Lower leg skin (tissue), 4 donors: ENCODE results near the gene MIF4GD. TPM values are rescaled to one million over a fixed set of nuclear protein-coding genes. Genes with fewer than 3 reads are reported as not detected.
A peak's percentile ranks its signal among the peaks of the same experiment; 100 is the strongest.

ENCODE experiments used
- DNase-seq, 2 donors: peaks; one replicate each; pipeline ENCODE4 v3.0.0-alpha.2; 2019; ENCODE audit warnings: low spot score in 2 of 2
- H3K4me3 ChIP-seq: fragments of 200-600 bp; sonication (generic); 2 replicates; pipeline ENCODE4 v1.5.1; 2017; ENCODE audit warnings: mild to moderate bottlenecking, low read depth; ENCODE audit not compliant: poor library complexity, severe bottlenecking
- CTCF ChIP-seq, 3 donors: fragments of 450-650 bp; IDR thresholded peaks; one replicate each; pipeline ENCODE4 v1.5.1; 2016; ENCODE audit warnings: antibody characterized with exemption in 3 of 3, mild to moderate bottlenecking in 3 of 3, moderate library complexity in 2 of 3
- POLR2A ChIP-seq, 2 donors: fragments of 450-650 bp; IDR thresholded peaks; one replicate each; pipeline ENCODE4 v1.6.1; 2016 to 2017; ENCODE audit warnings: antibody characterized with exemption in 2 of 2, mild to moderate bottlenecking in 1 of 2, moderate library complexity in 1 of 2
- WGBS, 2 donors: methylation state at CpG; one replicate each; pipeline ENCODE4 v1.1.5; 2018; 5-methylcytosine and 5-hydroxymethylcytosine counted together
- intact Hi-C: fragments of 100-400 bp; cut with DNase I; formaldehyde crosslinking; loops from one replicate; pipeline ENCODE4 v1.15.0; 2023; ENCODE audit warnings: low total_unique reads
- total RNA-seq, 4 donors: library from RNA; depleted of rRNA; stranded (reverse); fragments of >200 nt; gene quantifications; one replicate each; pipeline ENCODE4 v1.1.0, GENCODE V29; 2016

The MIF4GD gene
- 10 to 100 TPM; 22.6 to 41.8 (median 32.6) TPM for total RNA-seq

- no peak for TF ChIP-seq POLR2A (IDR thresholded peaks at IDR 0.05)
- TF ChIP-seq CTCF (IDR thresholded peaks at IDR 0.05) = no peak
- intact Hi-C loops = no loop called here
- no peak for DNase-seq
- WGBS, 2 donors = no CpG with 5 or more reads among the region's 39 CpGs
- peak within 1 kb of the TSS; percentile 87 for H3K4me3 ChIP-seq
Observed at GRCh38 chr17:75270966-75271232, at the start of gene MIF4GD. TSS of gene MIF4GD (minus strand) at chr17:75271231. CDS start at chr17:75270195, 1,036 bp downstream.

- no peak overlapping the region for H3K4me3 ChIP-seq
- DNase-seq = no peak
- TF ChIP-seq POLR2A (IDR thresholded peaks at IDR 0.05) (no peak), CTCF (IDR thresholded peaks at IDR 0.05) (no peak)
- 89% methylated on average over 20 of the region's 20 CpGs for WGBS, 2 donors
- intact Hi-C loops = loop anchor here (5.0 kb wide), 1 partner anchor 92 kb away; no protein-coding TSS in a partner anchor
Observed at GRCh38 chr17:75319904-75320691, 49.1 kb upstream of the MIF4GD start.

GRCh38 chr17:75318615-75319222 lies 47.7 kb upstream of the MIF4GD start:
- no peak for DNase-seq
- 81 to 82% methylated on average over 10 of the region's 10 CpGs for WGBS, 2 donors
- H3K4me3 ChIP-seq = no peak overlapping the region
- intact Hi-C loops = no loop called here
- TF ChIP-seq POLR2A (IDR thresholded peaks at IDR 0.05) (no peak), CTCF (IDR thresholded peaks at IDR 0.05) (no peak)

GRCh38 chr17:75318211-75318610 lies 47.2 kb upstream of the MIF4GD start:
- no peak for DNase-seq
- WGBS, 2 donors = 70 to 73% methylated on average over 10 of the region's 10 CpGs
- intact Hi-C loops = no loop called here
- TF ChIP-seq POLR2A (IDR thresholded peaks at IDR 0.05) = no peak
- no peak for TF ChIP-seq CTCF (IDR thresholded peaks at IDR 0.05)
- no peak overlapping the region for H3K4me3 ChIP-seq

GRCh38 chr17:75317671-75318070 lies 46.6 kb upstream of the MIF4GD start:
- H3K4me3 ChIP-seq = no peak overlapping the region
- TF ChIP-seq POLR2A (IDR thresholded peaks at IDR 0.05) (no peak), CTCF (IDR thresholded peaks at IDR 0.05) (no peak)
- DNase-seq = no peak
- intact Hi-C loops = no loop called here
- WGBS, 2 donors = 73 to 83% methylated on average over 11 of the region's 11 CpGs
